Measurements from ENCODE around the gene MYH6.
A peak's percentile ranks its signal among the peaks of the same experiment; 100 is the strongest.

MYH6 gene

GRCh38 chr14:23358553-23359166 lies 49.4 kb downstream of the MYH6 start:
- DNase-seq (ENCODE audit: low read depth in 2 of 2), result no peak

DNA sequence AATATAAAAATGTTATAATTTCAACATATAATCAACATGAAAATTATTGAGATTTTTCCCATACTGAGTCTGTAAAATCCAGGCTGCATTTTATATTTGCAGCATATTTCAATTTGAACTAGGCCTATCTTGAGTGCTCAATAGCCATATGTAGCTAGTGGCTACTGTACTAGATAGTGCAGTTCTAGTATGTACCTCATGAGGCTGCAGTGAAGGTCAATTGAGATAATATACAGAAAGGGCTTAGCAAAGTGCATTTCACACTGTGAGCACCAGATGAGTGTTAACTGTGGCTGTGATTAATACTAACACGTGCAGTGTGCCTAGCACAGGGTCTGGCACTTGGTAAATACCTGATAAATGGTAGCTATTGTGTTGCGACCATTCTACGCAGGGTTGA lies 50.0 kb downstream of the MYH6 start:
- DNase-seq (ENCODE audit: low read depth in 2 of 2), result no peak

- no peak for DNase-seq (ENCODE audit: low read depth in 2 of 2)
These were observed 50.8 kb downstream of the MYH6 start for GRCh38 chr14:23357261-23357660.

GRCh38 chr14:23356662-23357061 lies 51.4 kb downstream of the MYH6 start:
- DNase-seq (ENCODE audit: low read depth in 2 of 2), result no peak

DNA sequence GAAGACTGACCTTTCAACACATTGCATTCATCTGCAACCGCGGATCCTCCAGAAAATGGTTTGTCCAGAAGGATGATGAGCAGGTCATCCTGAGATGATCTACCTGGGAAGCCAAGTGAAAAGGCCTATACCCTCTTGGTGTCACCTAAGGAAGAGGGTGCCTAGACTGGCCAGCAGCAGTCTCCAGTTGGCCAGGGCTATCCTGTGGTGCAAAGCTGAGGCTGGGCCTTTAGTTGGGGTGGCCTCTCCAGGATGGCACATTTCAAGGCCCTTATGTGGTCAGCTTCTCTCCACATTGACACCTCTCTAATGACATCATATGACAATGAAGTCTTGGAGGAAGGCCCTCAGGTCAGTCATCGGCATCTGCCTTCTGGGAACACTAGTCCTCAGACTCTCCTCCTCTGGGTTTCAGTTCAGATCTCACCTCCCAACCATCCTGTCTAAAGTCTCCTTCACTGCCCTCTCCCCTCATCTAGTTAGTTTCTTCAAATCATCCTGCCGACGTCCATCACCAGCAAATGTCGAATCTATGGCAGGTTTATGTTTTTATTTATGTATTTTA lies 52.1 kb downstream of the MYH6 start:
- no peak for DNase-seq (ENCODE audit: low read depth in 2 of 2)

- DNase-seq (ENCODE audit: low read depth in 2 of 2), result no peak
These were observed 53.1 kb downstream of the MYH6 start for GRCh38 chr14:23354990-23355389.

DNA sequence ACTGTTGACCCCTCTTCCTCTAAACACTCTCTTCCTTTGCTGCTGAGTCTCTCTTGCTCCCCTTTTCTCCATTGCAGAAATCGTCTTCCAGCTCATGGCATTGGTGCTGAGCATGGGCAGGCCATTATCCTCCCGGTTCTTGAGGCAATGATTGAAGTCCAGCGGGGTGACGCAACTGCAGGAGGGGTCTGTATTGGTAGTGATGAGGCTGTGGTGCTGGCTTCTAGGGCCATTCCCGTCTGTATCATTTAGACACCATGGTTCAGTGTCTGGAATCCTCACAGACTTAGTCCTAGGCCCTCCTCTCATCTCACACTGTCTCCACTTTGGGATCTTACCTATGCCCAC lies 54.7 kb downstream of the MYH6 start:
- DNase-seq (ENCODE audit: low read depth in 2 of 2), result no peak

DNA sequence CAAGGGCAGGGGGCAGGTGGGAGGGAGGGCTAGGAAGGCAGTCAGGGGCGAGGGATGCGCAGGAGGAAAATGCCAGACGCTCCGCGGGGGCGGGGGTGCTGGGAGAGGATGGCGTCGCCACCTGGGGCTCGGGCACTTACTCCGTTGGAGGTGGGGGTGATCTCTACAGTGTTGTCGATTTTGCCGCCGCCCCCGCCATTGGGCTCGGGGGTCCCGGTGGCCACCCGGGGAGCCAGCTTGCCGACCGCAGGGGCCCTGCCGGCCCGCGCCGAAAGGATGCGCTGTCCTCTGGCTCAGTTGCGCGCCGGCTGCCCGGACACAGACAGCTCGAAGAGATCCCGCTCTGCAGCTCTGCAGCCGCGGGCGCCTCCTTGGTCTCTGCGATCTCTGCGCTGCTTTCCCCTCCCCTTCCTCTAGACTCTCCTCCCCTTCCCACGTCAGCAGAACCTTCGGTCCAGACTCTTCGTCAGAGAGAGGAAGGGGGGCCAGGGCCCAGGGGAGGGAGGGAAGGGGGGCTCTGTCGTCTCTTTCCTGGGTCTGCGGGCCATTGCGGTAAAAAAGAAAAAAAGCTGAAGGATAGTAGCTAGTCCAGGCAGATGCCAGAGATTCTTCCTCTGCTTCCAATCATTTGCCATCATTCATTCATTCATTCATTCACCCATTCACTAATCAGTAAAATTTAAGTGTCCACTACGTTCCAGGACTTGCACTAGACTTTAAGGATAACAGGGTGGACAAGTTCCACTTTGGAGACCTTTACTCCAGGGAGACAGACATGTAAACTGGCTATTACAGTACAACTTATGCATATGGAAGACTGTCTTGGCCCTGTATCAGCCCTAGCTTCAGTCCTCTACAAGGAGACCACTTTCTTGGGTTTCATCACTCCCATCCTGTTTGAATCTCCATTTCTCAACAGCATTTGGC lies 55.3 kb downstream of the MYH6 start, which contains the start of gene SLC22A17:
TSS of gene SLC22A17 (minus strand) at position 382 of the 927 bp plus-strand sequence.
- peak; percentile 36 to 44 for DNase-seq (ENCODE audit: low read depth in 2 of 2)

GRCh38 chr14:23351681-23352505 lies 56.2 kb downstream of the MYH6 start:
- DNase-seq (ENCODE audit: low read depth in 2 of 2), result no peak

DNA sequence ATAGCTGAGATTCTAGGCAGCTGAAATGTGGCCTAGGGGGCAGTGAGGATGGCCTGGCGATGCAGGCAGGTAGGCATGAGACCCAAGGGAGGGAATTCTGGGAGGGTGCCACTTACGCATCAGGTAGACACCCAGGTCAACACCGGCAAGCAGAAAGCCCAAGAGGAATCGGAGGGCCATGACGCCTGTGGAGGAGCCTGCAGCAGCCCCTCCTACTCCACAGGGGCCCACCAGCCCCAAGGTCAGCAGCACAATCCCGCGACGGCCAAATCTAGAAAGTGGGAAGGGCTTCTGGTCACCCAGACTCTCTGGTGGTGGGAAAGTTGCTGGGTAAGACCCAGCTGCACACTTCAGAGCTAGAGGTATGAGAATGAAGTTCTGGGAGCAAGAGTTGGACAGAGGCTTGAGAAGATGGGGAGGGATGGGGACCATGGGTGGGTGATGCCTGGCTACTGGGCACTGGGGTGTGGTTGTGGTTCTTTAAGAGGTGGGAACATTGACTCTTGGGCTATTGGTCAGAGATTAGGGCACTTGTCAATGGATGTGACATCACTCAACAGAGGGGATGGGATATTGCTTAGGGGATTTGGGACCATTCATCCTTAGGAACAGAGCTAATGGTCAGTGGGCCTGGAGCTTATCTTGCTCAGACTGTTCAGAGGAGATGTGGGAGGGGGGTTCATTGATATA lies 58.8 kb downstream of the MYH6 start:
- no peak for DNase-seq (ENCODE audit: low read depth in 2 of 2)

DNA sequence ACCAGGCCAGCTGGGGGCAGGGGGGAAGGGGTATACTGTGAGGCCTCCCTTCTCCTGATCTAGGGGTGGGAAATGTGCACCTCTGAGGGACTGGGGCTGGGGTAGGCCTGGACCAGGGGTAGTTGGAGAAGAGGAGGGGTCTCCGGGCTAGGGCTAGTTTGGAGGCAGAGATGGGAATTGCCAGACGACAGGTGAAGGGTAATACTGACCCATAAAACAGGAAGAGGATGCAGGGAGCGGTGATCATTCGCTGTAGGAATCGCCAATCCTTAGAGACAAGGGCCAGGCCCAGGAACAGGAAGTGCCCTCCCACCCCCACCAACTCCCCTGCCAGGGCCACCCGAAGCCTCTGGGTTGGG lies 59.8 kb downstream of the MYH6 start:
- no peak for DNase-seq (ENCODE audit: low read depth in 2 of 2)

GRCh38 chr14:23347406-23348296 lies 60.4 kb downstream of the MYH6 start:
- DNase-seq (ENCODE audit: low read depth in 2 of 2), result no peak

DNA sequence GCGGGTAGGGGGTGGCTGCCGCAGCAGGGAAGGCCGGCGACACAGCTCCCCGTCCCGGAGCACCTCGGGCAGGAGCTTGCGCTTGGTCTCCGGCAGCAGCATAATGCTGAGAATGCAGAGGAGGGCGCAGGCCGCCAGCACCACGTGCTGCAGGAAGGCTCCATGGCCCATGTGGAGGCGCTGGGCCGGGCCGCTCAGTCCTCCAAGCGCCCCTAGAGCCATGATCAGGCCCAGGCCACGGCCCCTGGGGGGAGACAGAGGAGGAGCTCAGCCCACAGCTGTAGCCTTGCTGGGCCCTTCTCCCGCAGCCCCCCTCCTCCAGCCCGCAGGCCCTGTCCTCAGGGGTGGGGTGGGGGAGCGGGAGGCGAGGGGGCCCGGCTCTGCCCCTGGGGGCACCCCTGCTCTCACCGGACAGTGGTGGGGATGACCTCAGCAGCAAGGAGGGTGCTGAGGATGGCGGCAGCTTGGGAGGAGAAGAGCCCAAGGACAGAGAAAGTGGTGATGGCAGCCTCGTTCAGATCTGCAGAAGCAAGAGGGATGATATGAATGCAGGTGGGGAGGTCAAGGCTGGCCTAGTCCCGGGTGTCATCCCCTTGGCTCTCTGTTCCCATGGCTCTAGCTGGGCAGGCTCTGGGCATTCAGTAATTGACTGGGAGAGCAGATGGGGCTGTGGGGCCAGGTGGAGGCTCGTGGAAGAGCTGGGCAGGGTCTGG lies 61.2 kb downstream of the MYH6 start:
- DNase-seq (ENCODE audit: low read depth in 2 of 2), result no peak

DNA sequence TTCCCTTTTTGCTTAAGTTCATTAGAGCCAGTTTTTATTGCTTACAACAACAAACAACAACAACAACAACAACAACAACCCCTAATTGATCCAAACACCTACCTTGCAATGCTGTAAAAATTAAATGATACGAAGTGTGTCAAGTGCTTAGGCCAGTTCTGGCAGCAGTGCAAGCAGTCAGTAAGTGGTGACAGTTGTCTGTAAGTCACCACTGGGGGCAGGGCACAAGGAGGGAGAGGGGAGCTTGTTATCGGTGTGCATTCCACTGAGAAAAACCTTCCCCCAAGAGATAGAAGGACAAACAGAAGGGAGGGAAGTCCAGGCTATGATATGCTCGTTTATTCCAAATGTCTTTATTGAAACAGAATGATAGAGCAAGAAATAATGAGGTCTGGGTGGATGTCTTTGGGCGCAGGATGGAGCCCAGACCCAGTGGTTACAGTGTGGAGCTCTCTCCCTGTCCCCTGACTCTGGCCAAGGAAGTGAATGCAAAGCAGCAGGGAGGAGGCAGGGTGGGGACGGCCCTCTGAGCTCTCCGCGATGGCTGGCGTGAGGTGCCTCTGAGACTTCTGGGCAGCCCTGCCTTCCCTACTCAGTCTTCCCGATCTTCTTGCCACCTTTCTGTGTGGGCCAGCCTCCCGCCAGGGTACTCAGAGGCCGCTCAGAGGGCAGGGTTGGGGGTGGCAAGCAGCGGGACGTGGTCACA lies 61.9 kb downstream of the MYH6 start:
- no peak for DNase-seq (ENCODE audit: low read depth in 2 of 2)

DNA sequence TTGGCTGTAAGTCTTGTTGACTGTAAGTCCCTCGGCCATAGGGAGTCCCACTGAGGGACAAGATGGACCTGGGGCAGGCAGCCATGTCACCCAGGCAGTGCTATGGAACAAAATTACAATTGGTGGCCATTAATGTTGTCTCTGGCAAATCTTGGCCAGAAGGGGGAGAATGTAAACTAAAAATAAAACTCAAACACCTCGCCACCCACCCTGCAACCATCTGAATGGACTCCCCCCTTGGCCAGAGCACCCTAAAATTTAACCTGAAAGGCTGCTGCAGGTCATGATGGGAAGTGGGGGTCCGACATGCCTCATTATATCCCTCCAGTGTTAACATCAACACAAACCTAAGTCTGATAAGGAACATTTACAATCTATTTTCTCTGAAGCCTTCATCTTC lies 63.6 kb downstream of the MYH6 start:
- DNase-seq (ENCODE audit: low read depth in 2 of 2), result no peak

DNA sequence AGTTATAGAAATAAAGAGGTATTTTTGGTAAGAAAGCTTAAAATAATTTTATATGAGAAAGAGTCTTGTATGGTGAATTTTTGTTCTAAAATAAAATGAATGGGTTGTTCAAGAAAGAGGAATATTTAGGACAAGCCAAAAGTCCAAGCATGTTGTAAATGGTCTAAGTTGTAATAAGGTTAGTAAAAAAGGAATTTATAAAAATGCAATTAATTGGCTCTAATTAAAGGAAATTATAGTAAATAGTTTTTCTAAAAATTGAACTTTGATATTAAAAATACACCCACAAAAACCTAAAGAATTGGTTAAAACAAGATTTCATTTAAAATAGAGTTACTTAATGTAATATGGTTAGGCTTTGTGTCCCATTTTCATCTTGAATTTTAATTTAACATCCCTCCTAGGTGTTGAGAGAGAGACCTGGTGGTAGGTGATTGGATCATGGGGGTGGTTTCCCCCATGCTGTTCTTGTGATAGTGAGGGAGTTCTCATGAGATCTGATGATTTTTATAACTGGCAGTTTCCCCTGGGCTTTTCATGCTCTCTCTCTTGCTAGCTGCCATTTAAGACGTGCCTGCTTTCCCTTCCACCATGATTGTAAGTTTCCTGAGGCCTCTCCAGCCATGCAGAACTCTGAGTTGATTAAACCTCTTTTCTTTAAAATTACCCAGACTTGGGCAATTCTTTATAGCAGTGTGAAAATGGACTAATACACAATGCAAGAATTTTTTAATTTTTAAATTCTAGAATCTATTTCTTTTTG lies 68.4 kb downstream of the MYH6 start:
- DNase-seq (ENCODE audit: low read depth in 2 of 2), result no peak

- no peak for DNase-seq (ENCODE audit: low read depth in 2 of 2)
These were observed 72.5 kb downstream of the MYH6 start for GRCh38 chr14:23335623-23336022.

All from activated CD4-positive, alpha-beta T cell treated with anti-CD3 and anti-CD28 coated beads for 24 hours (primary cell).